Mesothelial cell of epicardium (in vitro differentiated cells): ENCODE results near the gene HAGH. TPM values are rescaled to one million over a fixed set of nuclear protein-coding genes. Genes with fewer than 3 reads are reported as not detected.

ENCODE experiments used
- DNase-seq, 2 experiments: peaks; one replicate each; pipeline ENCODE4 v3.0.0; 2021; ENCODE audit warnings: low spot score in 2 of 2; ENCODE audit not compliant: unreplicated experiment in 2 of 2
- H3K27ac Mint-ChIP-seq: 2 replicates; pipeline ENCODE4 v1.8.0; 2021; ENCODE audit warnings: mixed read lengths
- H3K27me3 Mint-ChIP-seq: 2 replicates; pipeline ENCODE4 v1.8.0; 2021; ENCODE audit warnings: low read depth, mixed read lengths
- H3K36me3 Mint-ChIP-seq: 2 replicates; pipeline ENCODE4 v1.8.0; 2021; ENCODE audit warnings: mixed read lengths
- H3K4me1 Mint-ChIP-seq: 2 replicates; pipeline ENCODE4 v1.8.0; 2021; ENCODE audit warnings: mixed read lengths
- H3K4me3 Mint-ChIP-seq: 2 replicates; pipeline ENCODE4 v1.8.0; 2021; ENCODE audit warnings: mild to moderate bottlenecking, moderate library complexity, mixed read lengths
- H3K9me3 Mint-ChIP-seq: 2 replicates; pipeline ENCODE4 v1.8.0; 2021; ENCODE audit warnings: mixed read lengths
- CTCF ChIP-seq: fragments of 200-600 bp; sonication (generic); IDR thresholded peaks from one replicate; pipeline ENCODE4 v1.5.0; 2021; ENCODE audit warnings: antibody characterized with exemption; ENCODE audit not compliant: unreplicated experiment
- total RNA-seq: library from RNA; stranded (reverse); gene quantifications from 3 replicates; pipeline ENCODE4 v1.2.1, GENCODE V29; 2021

HAGH gene
- total RNA-seq, 1 donor from 2014 or later, result 27.8 TPM

- Mint-ChIP-seq H3K9me3 (no peaks in the 10 kb centered on the region), H3K4me3 (no peak overlapping the region), H3K36me3 (peaks cover 5% of the 10 kb centered on the region), H3K27ac (no peak overlapping the region), H3K4me1 (peaks cover 9% of the 10 kb centered on the region), H3K27me3 (no peaks in the 10 kb centered on the region)
- peak in 1 of 2 experiments; percentile 17 for DNase-seq
- no peak for TF ChIP-seq CTCF
Measured at GRCh38 chr16:1787322-1788094, 39.1 kb downstream of the HAGH start.

- peaks cover 9% of the 10 kb centered on the region for H3K4me1 Mint-ChIP-seq
- no peak overlapping the region for H3K27ac Mint-ChIP-seq
- H3K4me3 Mint-ChIP-seq, result no peak overlapping the region
- TF ChIP-seq CTCF, result no peak
- no peak for DNase-seq
- peaks cover 5% of the 10 kb centered on the region for H3K36me3 Mint-ChIP-seq
- H3K9me3 Mint-ChIP-seq, result no peaks in the 10 kb centered on the region
- H3K27me3 Mint-ChIP-seq, result no peaks in the 10 kb centered on the region
Measured at GRCh38 chr16:1787056-1787321, 39.6 kb downstream of the HAGH start.

- DNase-seq, result no peak
- Mint-ChIP-seq H3K9me3 (no peaks in the 10 kb centered on the region), H3K27me3 (no peaks in the 10 kb centered on the region), H3K27ac (no peak overlapping the region), H3K4me1 (peaks cover 14% of the 10 kb centered on the region), H3K4me3 (no peak overlapping the region), H3K36me3 (peaks cover 5% of the 10 kb centered on the region)
- TF ChIP-seq CTCF, result no peak
Measured at GRCh38 chr16:1786242-1787055, 40.2 kb downstream of the HAGH start.

- Mint-ChIP-seq H3K4me3 (no peak overlapping the region), H3K9me3 (no peaks in the 10 kb centered on the region), H3K36me3 (peaks cover 5% of the 10 kb centered on the region), H3K4me1 (peaks cover 18% of the 10 kb centered on the region), H3K27ac (no peak overlapping the region), H3K27me3 (no peaks in the 10 kb centered on the region)
- no peak for TF ChIP-seq CTCF
- no peak for DNase-seq
Measured at GRCh38 chr16:1785846-1786170, 40.8 kb downstream of the HAGH start.

- Mint-ChIP-seq H3K27me3 (no peaks in the 10 kb centered on the region), H3K4me3 (peak overlapping the region; percentile 63), H3K9me3 (no peaks in the 10 kb centered on the region), H3K36me3 (peaks cover 5% of the 10 kb centered on the region), H3K27ac (peak overlapping the region; percentile 59), H3K4me1 (peaks cover 18% of the 10 kb centered on the region)
- no peak for DNase-seq
- no peak for TF ChIP-seq CTCF
Measured at GRCh38 chr16:1784977-1785845, 41.4 kb downstream of the HAGH start.
